GM12892 (cell line): Measurements from ENCODE around the gene IER3.

Source experiments
- POLR2A ChIP-seq: IDR thresholded peaks from 2 replicates; pipeline ENCODE4 v1.6.1; 2011; ENCODE audit warnings: low read depth, low read length, control low read depth
- POLR2AphosphoS5 ChIP-seq: IDR thresholded peaks from 2 replicates; pipeline ENCODE4 v1.6.1; 2011; ENCODE audit warnings: low read depth, low read length, control low read depth
- TAF1 ChIP-seq: IDR thresholded peaks from 2 replicates; pipeline ENCODE4 v1.6.1; 2011; ENCODE audit warnings: low read depth, mild to moderate bottlenecking, control low read depth, low read length, borderline replicate concordance

DNA sequence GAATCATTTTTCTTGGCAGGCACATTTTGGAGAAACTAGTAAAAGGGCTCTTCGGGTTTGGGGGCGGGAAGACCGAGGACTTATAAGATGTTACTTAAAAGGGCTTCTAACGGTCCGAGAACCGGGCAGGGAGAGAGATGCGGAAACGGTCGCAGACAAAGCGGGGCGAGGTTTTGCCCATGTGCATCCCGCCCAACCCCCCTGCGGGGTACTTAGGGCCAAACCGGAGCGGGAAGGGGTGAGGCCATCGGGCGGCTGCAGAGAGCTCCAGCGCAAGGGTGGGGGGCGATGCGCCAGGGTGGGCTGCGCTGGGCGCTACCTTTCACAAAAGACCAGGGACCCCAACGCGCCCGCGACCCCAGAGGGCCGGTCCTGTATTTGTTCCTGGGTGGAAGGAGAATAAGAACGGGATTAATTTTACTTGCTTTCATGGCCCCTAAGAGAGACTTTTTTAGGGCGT lies 23.6 kb downstream of the IER3 start:
- TF ChIP-seq POLR2AphosphoS5 = no peak; the same call in 1 of the 2 replicates
- TF ChIP-seq POLR2A = no peak
- TF ChIP-seq TAF1 = no peak
